Endothelial cell of umbilical vein (primary cell): Measurements from ENCODE around the gene KCNIP1. TPM values are rescaled to one million over a fixed set of nuclear protein-coding genes. Genes with fewer than 3 reads are reported as not detected.
A peak's percentile ranks its signal among the peaks of the same experiment; 100 is the strongest.

ENCODE experiments used
- BruUV-seq: library from RNA; stranded (reverse); fragments of 400-500 nt; replicated peaks from 2 replicates; lab custom pipeline; 2021; lab: Mats Ljungman, UMichigan
- CTCF ChIA-PET: fragments of 300-600, 350-600 bp; sonication (Branson Sonifier 250); formaldehyde crosslinking; loops from one replicate; lab custom pipeline; 2021; ENCODE audit warnings: antibody characterized with exemption, inconsistent platforms; lab: Charles Lee
- POLR2A ChIA-PET: fragments of 300-600, 350-600 bp; sonication (Branson Sonifier 250); formaldehyde crosslinking; loops from one replicate; lab custom pipeline; 2021; ENCODE audit warnings: antibody characterized with exemption, inconsistent platforms; lab: Charles Lee
- DNase-seq: peaks from one replicate; pipeline ENCODE4 v3.0.0-alpha.2; 2011; ENCODE audit warnings: low read depth, low spot score
- FAIRE-seq: peaks from 2 replicates; lab custom pipeline; 2011; peaks lifted over from hg19 to GRCh38; lab: Jason Lieb, UNC
- H2AFZ ChIP-seq: 2 replicates; pipeline ENCODE4 v1.6.0; 2012; ENCODE audit warnings: low read depth, low read length, control low read depth, inconsistent platforms
- H3K27ac ChIP-seq: 2 replicates; pipeline ENCODE4 v1.5.1; 2011; ENCODE audit warnings: low read depth, mild to moderate bottlenecking, control low read depth, low read length, moderate library complexity; ENCODE audit not compliant: insufficient read depth
- H3K27me3 ChIP-seq, 2 experiments: 2 replicates each; pipeline versions ENCODE4 v1.6.0 to v1.6.1; 2011; ENCODE audit warnings: low read length in 2 of 2, mixed read lengths in 1 of 2; ENCODE audit not compliant: control insufficient read depth in 2 of 2, insufficient read depth in 2 of 2
- H3K36me3 ChIP-seq, 2 experiments: 2 replicates in 1 of 2; 3 replicates in 1 of 2; pipeline ENCODE4 v1.5.1; 2011; ENCODE audit warnings: low read length in 2 of 2, mild to moderate bottlenecking in 1 of 2, moderate library complexity in 1 of 2; ENCODE audit not compliant: control insufficient read depth in 2 of 2, insufficient read depth in 2 of 2; ENCODE audit errors: extremely low read depth in 1 of 2
- H3K4me1 ChIP-seq: 3 replicates; pipeline ENCODE4 v1.5.1; 2011; ENCODE audit warnings: mild to moderate bottlenecking, low read length; ENCODE audit not compliant: control insufficient read depth, insufficient read depth; ENCODE audit errors: extremely low read depth
- H3K4me2 ChIP-seq: 2 replicates; pipeline ENCODE4 v1.6.1; 2011; ENCODE audit warnings: low read length, control low read depth, mixed read lengths; ENCODE audit not compliant: insufficient read depth
- H3K4me3 ChIP-seq, 3 experiments: fragments of 200-600 bp in 1 of 3; sonication (generic), shearing (Covaris generic) in 1 of 3; replicated peaks in 1 of 3; 2 replicates each; pipeline ENCODE4 v1.5.1; 2011 to 2016; ENCODE audit warnings: control low read depth in 3 of 3, low read length in 3 of 3, mild to moderate bottlenecking in 2 of 3, inconsistent platforms in 1 of 3, low read depth in 1 of 3, moderate library complexity in 1 of 3; ENCODE audit not compliant: insufficient read depth in 1 of 3
- H3K79me2 ChIP-seq: 2 replicates; pipeline ENCODE4 v1.6.0; 2012; ENCODE audit warnings: low read length, inconsistent platforms; ENCODE audit not compliant: control insufficient read depth, insufficient read depth
- H3K9ac ChIP-seq: replicated peaks from 2 replicates; pipeline ENCODE3; 2011; ENCODE audit warnings: low read length, control low read depth; ENCODE audit not compliant: insufficient read depth; ENCODE audit errors: extremely low read depth
- H3K9me1 ChIP-seq: replicated peaks from 3 replicates; pipeline ENCODE4 v1.6.0; 2011; ENCODE audit warnings: mild to moderate bottlenecking, low read length; ENCODE audit not compliant: control insufficient read depth, insufficient read depth; ENCODE audit errors: extremely low read depth
- H3K9me3 ChIP-seq: replicated peaks from 2 replicates; pipeline ENCODE4 v1.5.1; 2012; ENCODE audit warnings: low read length, inconsistent platforms; ENCODE audit not compliant: control insufficient read depth, insufficient read depth
- H4K20me1 ChIP-seq: replicated peaks from 2 replicates; pipeline ENCODE3; 2011; ENCODE audit warnings: mild to moderate bottlenecking, low read length; ENCODE audit not compliant: control insufficient read depth, insufficient read depth; ENCODE audit errors: extremely low read depth
- EZH2 ChIP-seq: IDR thresholded peaks from 2 replicates; pipeline ENCODE4 v1.6.1; 2012; ENCODE audit warnings: borderline replicate concordance, low read depth, mild to moderate bottlenecking, moderate library complexity, low read length, inconsistent platforms; ENCODE audit not compliant: severe bottlenecking
- FOS ChIP-seq: IDR thresholded peaks from 2 replicates; pipeline ENCODE4 v1.6.1; 2011; ENCODE audit warnings: mild to moderate bottlenecking, low read length, moderate library complexity, borderline replicate concordance; ENCODE audit not compliant: insufficient read depth
- GATA2 ChIP-seq: IDR thresholded peaks from 2 replicates; pipeline ENCODE4 v1.7.0; 2011; ENCODE audit warnings: low read depth, mild to moderate bottlenecking, moderate library complexity, mixed read lengths, low read length; ENCODE audit not compliant: insufficient read length, insufficient read depth
- JUN ChIP-seq: IDR thresholded peaks from 2 replicates; pipeline ENCODE4 v1.6.1; 2011; ENCODE audit warnings: borderline replicate concordance, low read depth; ENCODE audit not compliant: insufficient read length, insufficient read depth
- MAX ChIP-seq: IDR thresholded peaks from 2 replicates; pipeline ENCODE4 v1.6.1; 2011; ENCODE audit not compliant: insufficient read depth, insufficient read length
- MYC ChIP-seq: IDR thresholded peaks from one replicate; pipeline ENCODE4 v1.6.1; 2011; ENCODE audit warnings: mild to moderate bottlenecking, low read depth, low read length
- POLR2A ChIP-seq: IDR thresholded peaks from 2 replicates; pipeline ENCODE4 v1.6.1; 2012; ENCODE audit warnings: low read depth, mild to moderate bottlenecking, control low read depth, low read length
- POLR2AphosphoS5 ChIP-seq: IDR thresholded peaks from 2 replicates; pipeline ENCODE4 v1.6.1; 2012; ENCODE audit warnings: low read depth, mild to moderate bottlenecking, control low read depth, low read length, moderate library complexity; ENCODE audit not compliant: insufficient read depth
- dilution Hi-C: fragments of 300-500 bp; cut with MboI; formaldehyde crosslinking; loops from one replicate; pipeline ENCODE4 v1.15.0; 2019; ENCODE audit warnings: low sequenced_read_pairs; ENCODE audit not compliant: extremely low pct_ligation_motif_present
- intact Hi-C: fragments of 100-400 bp; cut with micrococcal nuclease; formaldehyde crosslinking; loops from one replicate; pipeline ENCODE4 v1.10.0; 2022
- polyA plus RNA-seq, 4 experiments: library from polyadenylated mRNA; depleted of rRNA in 3 of 4; stranded (reverse) in 3 of 4; unstranded in 1 of 4; fragments of >200 nt; gene quantifications; 2 replicates each; pipeline versions ENCODE4 v1.2.1 to v1.2.3, GENCODE V29; 2011 to 2012; ENCODE audit warnings: missing spikeins in 1 of 4
- total RNA-seq: library from RNA; stranded (reverse); gene quantifications from 2 replicates; pipeline ENCODE4 v1.2.3, GENCODE V29; 2021
- TF ChIP-seq, protein P1 (sequence below), 2 donors: IDR thresholded peaks; 1 replicate in 1 of 2; 2 replicates in 1 of 2; pipeline ENCODE4 v1.5.1; 2011; ENCODE audit warnings: low read length in 2 of 2, mild to moderate bottlenecking in 2 of 2, moderate library complexity in 2 of 2, control low read depth in 1 of 2, inconsistent platforms in 1 of 2, low read depth in 1 of 2; ENCODE audit not compliant: insufficient read depth in 1 of 2; ENCODE audit errors: extremely low read depth in 1 of 2

KCNIP1 gene
- total and polyA plus RNA-seq, 2 donors (not counting 3 experiments of a cell fraction or from before 2014, with no cell fraction given), result 0.15 TPM; not detected in 1

DNA sequence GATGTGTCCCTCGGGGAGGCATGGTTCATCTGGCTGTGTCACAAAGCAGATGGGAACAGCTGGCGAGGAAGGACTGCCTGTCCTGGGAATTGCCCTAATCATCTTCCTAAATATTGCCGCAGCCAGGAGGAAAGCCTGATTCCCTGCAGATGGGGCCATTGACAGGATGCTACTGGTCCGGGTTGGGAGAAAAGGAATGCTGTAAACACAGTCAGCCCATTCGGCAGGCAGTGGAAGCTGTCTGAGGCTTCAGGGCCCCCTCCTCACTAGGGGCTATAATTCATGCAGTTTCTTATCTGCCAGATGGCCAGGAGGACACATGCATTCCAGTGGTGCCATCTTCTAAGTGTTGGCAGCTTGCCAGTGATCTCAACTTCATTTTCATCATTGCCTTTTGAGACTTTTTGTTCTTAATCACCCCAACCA lies 110.3 kb downstream of the KCNIP1 start:
- ChIA-PET CTCF (interaction anchor here (0.7 to 4.3 kb wide), 5 partner anchors 10 to 187 kb away, joined by 3 to 24 read pairs (median 14); no protein-coding TSS in a partner anchor), POLR2A (interaction anchor here (0.6 kb wide), 1 partner anchor 16 kb away, joined by 3 read pairs; no protein-coding TSS in a partner anchor)
- no peaks in the 10 kb centered on the region for H3K79me2 ChIP-seq
- dilution Hi-C loops (no loop called here), intact Hi-C loops (no loop called here)
- no peak for FAIRE-seq
- no peaks in the 10 kb centered on the region for H3K9me3 ChIP-seq
- H2AFZ ChIP-seq, result no peak overlapping the region
- H3K36me3 ChIP-seq, result no peaks in the 10 kb centered on the region
- no TSS peak for BruUV-seq
- no peaks in the 10 kb centered on the region for H3K4me1 ChIP-seq
- no peaks in the 10 kb centered on the region for H4K20me1 ChIP-seq
- peaks cover 0 to 5% of the 10 kb centered on the region in 2 experiments for H3K27me3 ChIP-seq
- no peak overlapping the region for H3K4me3 ChIP-seq
- TF ChIP-seq POLR2A (no peak), MAX (no peak), GATA2 (no peak)
- DNase-seq, result no peak
- no peak overlapping the region for H3K27ac ChIP-seq
- H3K4me2 ChIP-seq, result no peak overlapping the region
- H3K9me1 ChIP-seq, result no peaks in the 10 kb centered on the region
- no peak overlapping the region for H3K9ac ChIP-seq

GRCh38 chr5:170614720-170615119 lies 110.9 kb downstream of the KCNIP1 start:
- peak; percentile 38 for FAIRE-seq
- H3K9me1 ChIP-seq, result no peaks in the 10 kb centered on the region
- dilution Hi-C loops (no loop called here), intact Hi-C loops (no loop called here)
- no peak overlapping the region for H3K9ac ChIP-seq
- CTCF ChIA-PET, result interaction anchor here (0.7 to 4.3 kb wide), 12 partner anchors 9 to 389 kb away, joined by 3 to 24 read pairs (median 4); no protein-coding TSS in a partner anchor
- POLR2A ChIA-PET, result interaction anchor here (0.6 kb wide), 1 partner anchor 17 kb away, joined by 3 read pairs; no protein-coding TSS in a partner anchor
- no peak for TF ChIP-seq MAX
- TF ChIP-seq POLR2AphosphoS5, result no peak
- no peak for TF ChIP-seq POLR2A
- TF ChIP-seq JUN, result no peak
- TF ChIP-seq GATA2, result no peak
- TF ChIP-seq, protein P1, sequence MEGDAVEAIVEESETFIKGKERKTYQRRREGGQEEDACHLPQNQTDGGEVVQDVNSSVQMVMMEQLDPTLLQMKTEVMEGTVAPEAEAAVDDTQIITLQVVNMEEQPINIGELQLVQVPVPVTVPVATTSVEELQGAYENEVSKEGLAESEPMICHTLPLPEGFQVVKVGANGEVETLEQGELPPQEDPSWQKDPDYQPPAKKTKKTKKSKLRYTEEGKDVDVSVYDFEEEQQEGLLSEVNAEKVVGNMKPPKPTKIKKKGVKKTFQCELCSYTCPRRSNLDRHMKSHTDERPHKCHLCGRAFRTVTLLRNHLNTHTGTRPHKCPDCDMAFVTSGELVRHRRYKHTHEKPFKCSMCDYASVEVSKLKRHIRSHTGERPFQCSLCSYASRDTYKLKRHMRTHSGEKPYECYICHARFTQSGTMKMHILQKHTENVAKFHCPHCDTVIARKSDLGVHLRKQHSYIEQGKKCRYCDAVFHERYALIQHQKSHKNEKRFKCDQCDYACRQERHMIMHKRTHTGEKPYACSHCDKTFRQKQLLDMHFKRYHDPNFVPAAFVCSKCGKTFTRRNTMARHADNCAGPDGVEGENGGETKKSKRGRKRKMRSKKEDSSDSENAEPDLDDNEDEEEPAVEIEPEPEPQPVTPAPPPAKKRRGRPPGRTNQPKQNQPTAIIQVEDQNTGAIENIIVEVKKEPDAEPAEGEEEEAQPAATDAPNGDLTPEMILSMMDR (IDR thresholded peaks at IDR 0.05; ENCODE audit: extremely low read depth in 1 of 2, insufficient read depth in 1 of 2, low read depth in 1 of 2, low read length in 2 of 2), result no peak
- TF ChIP-seq MYC, result no peak
- no peak for TF ChIP-seq FOS
- TF ChIP-seq EZH2, result no peak
- H3K27me3 ChIP-seq, result peaks cover 2 to 5% of the 10 kb centered on the region in 2 experiments
- H3K9me3 ChIP-seq, result no peaks in the 10 kb centered on the region
- no peak for DNase-seq
- H3K4me3 ChIP-seq, result no peak overlapping the region
- no peak overlapping the region for H3K4me2 ChIP-seq
- no TSS peak for BruUV-seq
- no peaks in the 10 kb centered on the region for H4K20me1 ChIP-seq
- H2AFZ ChIP-seq, result no peak overlapping the region
- no peak overlapping the region for H3K27ac ChIP-seq
- no peaks in the 10 kb centered on the region for H3K36me3 ChIP-seq
- no peaks in the 10 kb centered on the region for H3K4me1 ChIP-seq
- no peaks in the 10 kb centered on the region for H3K79me2 ChIP-seq
